Measurements from ENCODE around the gene CPEB2. TPM values are rescaled to one million over a fixed set of nuclear protein-coding genes. Genes with fewer than 3 reads are reported as not detected.

CPEB2 gene
- total RNA-seq, result 30.4 TPM

DNA sequence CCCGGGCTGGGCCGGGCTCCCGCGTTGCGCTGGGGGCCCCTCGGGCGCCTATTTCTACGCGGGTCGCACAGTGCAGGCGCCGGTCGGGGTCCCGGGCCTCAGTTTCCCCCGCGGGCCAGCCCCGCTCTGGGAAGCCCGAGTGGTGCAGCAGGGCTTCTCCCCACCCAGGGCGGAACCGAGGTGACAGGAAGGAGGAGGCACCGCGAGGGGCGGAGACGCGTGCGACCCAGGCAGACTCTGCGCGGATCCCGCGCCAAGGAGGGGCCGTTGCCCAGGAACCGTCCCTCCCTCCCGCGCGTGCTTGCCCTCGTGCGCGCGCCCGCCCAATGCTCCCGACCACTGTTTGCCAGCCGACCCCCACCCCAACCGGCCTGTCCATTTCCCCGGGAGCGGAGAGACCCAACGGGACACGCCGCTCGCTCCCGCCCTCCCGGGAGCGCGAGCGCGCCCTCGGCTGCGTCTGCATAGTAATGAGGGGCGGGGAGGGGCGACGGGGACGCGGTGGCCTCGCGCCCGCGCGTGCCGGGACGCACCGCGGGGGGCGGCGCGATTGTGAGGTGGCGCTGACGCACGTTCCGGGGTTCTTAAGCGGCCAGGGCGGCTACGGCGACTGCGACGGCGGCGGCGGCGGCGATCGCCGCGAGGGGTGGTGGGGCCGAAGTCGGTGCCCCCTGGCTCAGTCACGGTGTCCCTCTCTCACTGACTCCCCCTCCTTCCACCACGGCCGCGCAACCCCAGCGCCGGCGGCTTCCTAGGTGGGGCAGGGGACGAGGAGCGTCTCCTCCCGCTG lies at the start of gene CPEB2:
CPEB2 (plus strand) TSS at position 613 of the 790 bp plus-strand sequence. CDS start 193 bp downstream, outside the sequence.
- intact Hi-C loops (cut with DNase I), result loop anchor here (1.0 to 10.0 kb wide), 10 partner anchors 33 to 1347 kb away; partner anchors contain the start of genes C1QTNF7 and FBXL5
- peak within 1 kb of the TSS; percentile 99 to 100 for H3K27ac ChIP-seq
- no peaks in the 10 kb centered on the region for H3K36me3 ChIP-seq
- no peaks in the 10 kb centered on the region for H3K27me3 ChIP-seq
- TF ChIP-seq, protein P1, sequence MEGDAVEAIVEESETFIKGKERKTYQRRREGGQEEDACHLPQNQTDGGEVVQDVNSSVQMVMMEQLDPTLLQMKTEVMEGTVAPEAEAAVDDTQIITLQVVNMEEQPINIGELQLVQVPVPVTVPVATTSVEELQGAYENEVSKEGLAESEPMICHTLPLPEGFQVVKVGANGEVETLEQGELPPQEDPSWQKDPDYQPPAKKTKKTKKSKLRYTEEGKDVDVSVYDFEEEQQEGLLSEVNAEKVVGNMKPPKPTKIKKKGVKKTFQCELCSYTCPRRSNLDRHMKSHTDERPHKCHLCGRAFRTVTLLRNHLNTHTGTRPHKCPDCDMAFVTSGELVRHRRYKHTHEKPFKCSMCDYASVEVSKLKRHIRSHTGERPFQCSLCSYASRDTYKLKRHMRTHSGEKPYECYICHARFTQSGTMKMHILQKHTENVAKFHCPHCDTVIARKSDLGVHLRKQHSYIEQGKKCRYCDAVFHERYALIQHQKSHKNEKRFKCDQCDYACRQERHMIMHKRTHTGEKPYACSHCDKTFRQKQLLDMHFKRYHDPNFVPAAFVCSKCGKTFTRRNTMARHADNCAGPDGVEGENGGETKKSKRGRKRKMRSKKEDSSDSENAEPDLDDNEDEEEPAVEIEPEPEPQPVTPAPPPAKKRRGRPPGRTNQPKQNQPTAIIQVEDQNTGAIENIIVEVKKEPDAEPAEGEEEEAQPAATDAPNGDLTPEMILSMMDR (IDR thresholded peaks at IDR 0.05), result peak in 1 of 3 experiments; percentile 4
- H3K4me1 ChIP-seq, result no peaks in the 10 kb centered on the region
- H3K9me3 ChIP-seq, result no peaks in the 10 kb centered on the region
- H3K4me3 ChIP-seq, result peak within 1 kb of the TSS; percentile 99
- peak; percentile 79 to 97 for DNase-seq (ENCODE audit: low spot score in 2 of 2)

DNA sequence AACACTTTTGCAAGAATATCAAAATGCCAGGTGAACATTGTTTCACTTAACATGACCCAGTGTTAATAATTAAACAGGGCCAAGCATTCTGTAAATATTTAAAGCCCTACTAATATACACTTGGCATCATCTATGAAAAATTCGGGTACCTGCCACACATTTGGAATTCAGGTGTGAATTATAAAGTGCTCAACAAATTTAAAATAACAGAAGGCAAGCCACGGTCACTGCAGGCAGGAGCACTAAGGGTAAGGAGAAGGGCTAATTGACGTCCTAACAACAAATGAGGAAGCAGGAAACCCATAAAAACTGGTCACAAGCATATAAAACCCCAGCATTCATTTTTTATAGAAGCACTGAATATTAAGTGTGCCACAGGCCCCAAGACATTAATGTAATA lies 43.8 kb upstream of the CPEB2 start:
- no peak overlapping the region for H3K27ac ChIP-seq
- H3K4me1 ChIP-seq, result no peaks in the 10 kb centered on the region
- no peaks in the 10 kb centered on the region for H3K27me3 ChIP-seq
- H3K4me3 ChIP-seq, result no peak overlapping the region
- no peaks in the 10 kb centered on the region for H3K9me3 ChIP-seq
- intact Hi-C loops (cut with DNase I), result no loop called here
- H3K36me3 ChIP-seq, result no peaks in the 10 kb centered on the region
- DNase-seq (ENCODE audit: low spot score in 2 of 2), result no peak
- TF ChIP-seq, protein P1 (IDR thresholded peaks at IDR 0.05), result no peak

DNA sequence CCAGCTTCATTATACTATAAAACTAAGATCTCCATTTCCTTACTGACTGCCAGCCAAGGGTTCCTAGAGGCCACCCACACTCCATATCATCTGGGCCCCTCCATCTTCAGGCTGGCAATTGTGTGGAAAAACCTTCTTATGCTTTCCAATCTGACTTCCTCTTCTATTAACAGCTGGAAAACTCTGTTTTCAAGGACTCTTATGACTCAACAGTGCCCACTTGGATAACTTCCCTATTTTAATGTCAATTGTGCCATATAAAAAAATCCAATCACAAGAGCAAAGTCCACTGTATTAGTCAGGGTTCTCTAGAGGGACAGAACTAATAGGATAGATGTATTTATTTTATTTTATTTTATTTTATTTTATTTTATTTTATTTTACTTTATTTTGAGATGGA lies 41.0 kb upstream of the CPEB2 start:
- H3K4me3 ChIP-seq, result no peak overlapping the region
- H3K9me3 ChIP-seq, result no peaks in the 10 kb centered on the region
- intact Hi-C loops (cut with DNase I), result no loop called here
- no peak for DNase-seq (ENCODE audit: low spot score in 2 of 2)
- TF ChIP-seq, protein P1 (IDR thresholded peaks at IDR 0.05), result no peak
- no peak overlapping the region for H3K27ac ChIP-seq
- H3K4me1 ChIP-seq, result no peaks in the 10 kb centered on the region
- no peaks in the 10 kb centered on the region for H3K36me3 ChIP-seq
- H3K27me3 ChIP-seq, result no peaks in the 10 kb centered on the region

DNA sequence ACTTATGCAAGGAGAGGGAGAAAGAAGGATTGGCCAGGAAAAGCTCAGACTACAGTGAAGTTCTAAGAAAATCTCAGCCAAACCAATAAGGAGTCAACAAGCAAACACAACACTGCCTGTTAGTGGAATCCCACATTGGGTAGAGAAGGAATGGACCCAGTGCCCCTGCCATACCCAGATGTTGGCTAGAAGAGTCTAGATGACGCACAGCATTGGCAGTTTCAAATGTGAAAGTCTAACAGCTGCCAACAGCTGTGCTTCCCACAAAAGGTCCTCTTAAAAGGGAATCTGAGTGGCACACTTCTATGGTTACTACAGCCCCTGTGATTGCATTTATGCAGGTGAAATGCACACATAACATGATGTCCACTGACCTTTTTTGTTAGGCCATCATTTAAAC lies 37.2 kb upstream of the CPEB2 start:
- TF ChIP-seq, protein P1 (IDR thresholded peaks at IDR 0.05), result no peak
- intact Hi-C loops (cut with DNase I), result no loop called here
- H3K4me3 ChIP-seq, result no peak overlapping the region
- no peaks in the 10 kb centered on the region for H3K27me3 ChIP-seq
- no peaks in the 10 kb centered on the region for H3K4me1 ChIP-seq
- DNase-seq (ENCODE audit: low spot score in 2 of 2), result no peak
- no peak overlapping the region for H3K27ac ChIP-seq
- no peaks in the 10 kb centered on the region for H3K9me3 ChIP-seq
- H3K36me3 ChIP-seq, result no peaks in the 10 kb centered on the region

DNA sequence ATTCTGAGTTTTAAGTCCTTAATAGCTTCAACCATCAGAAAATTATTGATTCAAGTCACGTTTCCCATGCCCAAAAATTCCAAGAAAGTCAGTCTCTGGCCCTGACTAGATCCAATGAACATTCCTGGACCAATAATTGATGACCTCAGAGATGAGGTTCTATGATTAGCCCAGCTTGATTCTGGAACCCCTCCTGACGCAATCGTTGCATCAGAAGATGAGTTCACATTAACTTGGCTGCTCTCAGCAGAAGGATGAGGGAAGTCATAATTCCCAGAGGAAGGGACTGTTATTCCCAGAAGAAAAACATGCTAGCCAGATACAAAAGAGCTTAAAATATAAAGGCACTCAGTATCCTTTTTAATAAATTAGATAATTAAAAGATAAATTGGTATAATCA lies 34.3 kb upstream of the CPEB2 start:
- intact Hi-C loops (cut with DNase I), result no loop called here
- H3K27ac ChIP-seq, result no peak overlapping the region
- H3K4me3 ChIP-seq, result no peak overlapping the region
- no peaks in the 10 kb centered on the region for H3K36me3 ChIP-seq
- no peaks in the 10 kb centered on the region for H3K4me1 ChIP-seq
- no peaks in the 10 kb centered on the region for H3K27me3 ChIP-seq
- no peak for DNase-seq (ENCODE audit: low spot score in 2 of 2)
- TF ChIP-seq, protein P1 (IDR thresholded peaks at IDR 0.05), result no peak
- H3K9me3 ChIP-seq, result no peaks in the 10 kb centered on the region
